C4-2B (cell line): ENCODE data around the gene TTC23.

Experiments
- CTCF ChIP-seq: fragments of 450-650 bp; conservative IDR thresholded peaks from 2 replicates; pipeline ENCODE4 v1.5.1; 2017; ENCODE audit warnings: mild to moderate bottlenecking
- ZFX ChIP-seq: fragments of 450-650 bp; IDR thresholded peaks from 2 replicates; pipeline ENCODE4 v1.6.1; 2017

DNA sequence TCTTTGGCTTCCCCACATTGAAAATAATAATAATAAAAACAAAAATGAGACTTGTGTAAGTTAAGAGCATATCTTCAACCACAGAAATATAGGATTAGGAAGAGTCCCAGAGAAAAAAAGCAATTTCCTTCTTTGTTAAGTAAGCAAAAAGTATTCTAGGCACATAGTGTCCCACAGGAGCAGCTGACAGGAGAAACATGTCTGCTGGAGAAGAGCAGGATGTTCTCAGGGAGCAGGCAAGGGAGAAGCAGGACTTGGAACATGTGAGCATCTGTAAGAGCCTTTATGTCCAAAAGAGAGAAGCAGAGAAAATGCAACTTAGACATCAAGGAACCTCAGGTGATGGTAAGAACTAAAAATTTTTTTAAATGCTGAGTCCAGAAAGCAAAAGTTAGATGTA is 39.0 kb downstream of the TTC23 start:
- TF ChIP-seq CTCF (no peak), ZFX (no peak)
